Measurements from ENCODE around the gene U2SURP.

DNA sequence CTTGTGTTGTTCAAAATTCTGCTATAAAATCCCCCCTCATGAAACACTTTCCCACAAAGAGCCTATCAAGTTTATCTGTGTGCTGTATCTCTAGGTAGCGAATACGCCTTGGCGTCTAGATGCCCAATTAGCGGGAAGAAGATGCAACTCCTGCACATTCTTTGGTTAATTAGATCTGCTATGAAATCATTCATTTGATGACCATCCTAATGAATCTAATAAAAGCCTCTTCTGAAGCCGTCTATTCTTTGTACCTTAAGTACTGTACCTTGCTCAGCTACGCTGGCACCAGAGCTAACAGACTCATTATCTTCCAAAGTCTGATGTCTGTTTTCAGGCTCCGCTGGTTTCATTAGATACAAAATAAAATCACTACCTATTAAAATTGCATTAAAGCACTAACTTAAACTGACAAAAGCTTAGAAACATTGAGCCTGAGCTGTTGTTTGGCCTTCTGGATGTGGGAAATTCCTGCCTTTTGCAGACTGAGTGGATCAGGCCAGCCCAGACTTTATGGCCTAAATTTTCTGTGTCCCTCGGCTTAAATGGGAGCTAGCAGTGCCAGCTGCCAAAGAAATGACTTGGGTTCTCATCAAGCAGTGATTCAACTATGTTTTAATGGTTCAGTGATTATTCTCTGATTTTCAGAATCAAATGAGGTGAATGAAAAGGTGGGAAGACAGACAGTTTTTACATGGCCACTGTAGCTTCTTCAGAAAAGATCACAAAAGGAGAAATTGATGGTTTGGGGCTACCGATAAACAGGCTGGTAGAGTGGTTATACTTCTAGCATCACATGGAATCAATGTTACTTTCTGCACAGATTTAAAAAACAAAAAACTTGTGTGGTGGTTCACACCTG lies 89.8 kb downstream of the U2SURP start:
- TF ChIP-seq GATA3 (IDR thresholded peaks at IDR 0.05; ENCODE audit: low read depth, low read length): no peak
- TF ChIP-seq GATA2 (IDR thresholded peaks at IDR 0.05; ENCODE audit: low read depth, low read length): no peak
